HG03097 (cell line): ENCODE data around the gene CLCN6.
"Not testable (repeated sequence)": the region's sequence is repeated elsewhere in the genome, so short reads cannot be mapped to it uniquely, and the experiment has no call there.

Experiments
- ATAC-seq: cut with Tn5 transposase; IDR thresholded peaks from one replicate; pipeline ENCODE4 v1.9.1; 2021; ENCODE audit not compliant: unreplicated experiment, low FRiP score

CLCN6 gene

DNA sequence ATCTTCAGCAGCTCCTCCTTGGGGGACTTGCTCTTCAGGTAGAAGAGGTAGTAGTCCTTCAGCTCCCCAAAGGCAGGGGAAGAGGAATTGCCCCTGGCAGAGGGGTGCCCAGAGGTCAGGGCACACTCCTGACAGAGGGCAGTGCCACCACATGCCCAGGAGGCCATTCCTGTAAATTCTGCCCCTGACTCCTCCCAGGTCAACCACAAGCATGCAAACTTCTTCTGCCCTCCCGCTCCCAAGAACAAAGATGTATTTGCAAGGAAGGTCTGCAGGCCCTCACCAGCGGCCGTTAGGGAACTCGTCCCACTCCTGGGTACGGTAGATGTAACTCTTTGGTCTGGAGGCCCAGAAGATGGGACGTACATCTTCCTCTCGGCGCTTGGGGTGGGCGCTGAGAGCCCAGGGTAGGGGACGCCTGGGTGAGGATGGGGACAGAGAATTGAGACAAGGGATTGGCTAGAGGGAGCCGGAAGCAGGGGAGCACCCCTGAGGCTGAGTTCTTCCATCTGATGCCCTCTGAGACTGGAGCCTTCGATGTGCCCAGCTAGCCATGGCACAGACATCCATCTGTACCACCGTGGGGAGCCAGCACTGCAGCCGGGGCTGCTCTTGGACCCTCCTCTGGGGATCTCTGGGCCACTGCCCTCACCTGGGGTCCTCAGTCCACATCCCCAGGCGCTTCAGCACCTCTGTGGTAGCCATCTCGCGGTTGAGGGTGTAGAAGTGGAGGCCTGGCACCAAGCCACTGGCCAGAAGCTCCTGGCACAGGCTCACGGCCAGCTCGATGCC lies 11.3 kb upstream of the CLCN6 start:
- ATAC-seq, result no peak

DNA sequence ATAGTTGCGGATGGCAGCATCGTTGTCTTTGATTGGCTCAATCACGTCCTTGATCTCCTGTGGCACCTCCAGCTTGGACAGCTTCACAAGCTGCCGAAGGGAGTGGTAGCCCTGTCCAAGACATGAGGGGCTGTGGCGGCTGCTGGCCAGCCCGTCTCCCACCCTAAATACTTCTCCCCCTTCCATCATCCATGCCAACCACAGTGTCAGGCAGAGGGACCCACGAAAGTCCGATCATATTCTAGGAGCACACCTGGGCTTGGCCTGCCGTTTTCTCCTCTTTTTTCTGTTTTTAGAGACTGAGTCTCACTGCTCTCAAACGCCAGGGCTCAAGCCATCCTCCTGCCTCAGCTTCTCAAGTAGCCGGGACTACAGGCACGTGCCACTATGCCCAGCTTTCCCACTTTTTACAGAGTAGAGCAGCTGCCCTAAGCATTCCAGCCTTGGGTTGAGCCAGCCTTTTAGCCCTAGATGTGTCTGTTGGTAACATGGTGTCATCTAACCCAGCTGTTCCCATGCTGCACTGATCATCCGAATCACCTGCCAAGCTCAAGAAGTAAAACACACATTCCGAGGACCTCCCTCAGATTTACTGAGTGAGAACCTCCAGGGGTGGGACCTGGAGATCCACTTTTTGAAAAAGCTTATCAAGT lies 10.6 kb upstream of the CLCN6 start:
- ATAC-seq, result no peak

DNA sequence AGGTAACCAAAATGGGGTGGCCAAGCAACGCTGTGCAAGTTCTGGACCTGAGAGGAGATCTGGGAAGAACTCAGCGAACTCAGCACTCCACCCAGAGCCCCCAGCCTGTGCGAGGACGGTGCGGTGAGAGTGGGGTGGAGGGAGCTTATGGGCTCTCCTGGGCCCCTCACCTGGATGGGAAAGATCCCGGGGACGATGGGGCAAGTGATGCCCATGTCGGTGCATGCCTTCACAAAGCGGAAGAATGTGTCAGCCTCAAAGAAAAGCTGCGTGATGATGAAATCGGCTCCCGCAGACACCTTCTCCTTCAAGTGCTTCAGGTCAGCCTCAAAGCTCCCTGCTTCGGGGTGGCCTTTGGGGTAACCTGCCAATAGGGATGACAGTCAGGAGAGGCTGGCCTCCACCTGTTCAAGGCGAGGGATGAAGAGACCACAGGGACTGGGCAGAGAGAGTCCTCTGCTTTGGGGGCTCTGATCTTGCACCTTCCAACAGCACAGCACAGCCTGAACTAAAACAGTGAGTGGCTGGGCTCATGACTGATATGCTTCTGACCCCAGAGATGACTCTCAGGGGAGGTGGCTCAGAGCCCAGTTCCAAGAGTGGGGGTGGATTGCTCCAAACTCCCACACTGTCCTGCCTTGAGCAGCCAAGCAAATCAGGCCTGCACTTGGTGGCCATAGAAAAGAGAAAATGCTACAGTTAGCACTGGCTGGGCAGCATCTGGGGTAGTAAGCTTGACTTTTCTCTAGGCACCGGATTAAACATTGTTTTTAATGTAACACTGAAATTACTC lies 9.8 kb upstream of the CLCN6 start:
- no peak for ATAC-seq

- ATAC-seq, result no peak
Observed at GRCh38 chr1:11797525-11798216, 8.3 kb upstream of the CLCN6 start.

DNA sequence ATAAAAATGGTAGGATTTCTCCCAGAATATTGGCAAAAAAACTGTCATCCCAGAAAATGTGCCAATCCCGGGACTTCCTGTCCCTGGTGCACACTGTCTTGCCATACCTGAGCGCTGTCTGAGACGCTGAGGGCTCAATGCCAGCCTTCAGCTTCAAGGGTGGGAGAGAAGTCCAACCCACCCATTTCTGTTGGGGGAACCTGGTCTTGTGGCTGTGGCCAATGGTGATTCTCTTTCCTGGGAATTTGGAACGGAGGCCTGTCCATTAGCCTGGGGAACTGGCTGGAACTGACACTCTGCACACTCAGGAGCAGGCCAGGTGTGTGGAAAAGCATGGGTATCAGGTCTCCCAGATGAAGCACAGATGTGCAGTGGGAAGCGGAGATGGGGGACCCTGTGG lies 6.9 kb upstream of the CLCN6 start:
- ATAC-seq, result no peak

GRCh38 chr1:11799896-11800295 lies 6.1 kb upstream of the CLCN6 start:
- no peak for ATAC-seq

- no peak for ATAC-seq
Observed at GRCh38 chr1:11800391-11800755, 5.6 kb upstream of the CLCN6 start.

- ATAC-seq, result no peak
Observed at GRCh38 chr1:11800756-11801433, 5.1 kb upstream of the CLCN6 start.

GRCh38 chr1:11802616-11802972 lies 3.4 kb upstream of the CLCN6 start:
- ATAC-seq, result no peak

- ATAC-seq, result no peak
Observed at GRCh38 chr1:11802973-11803885, 2.8 kb upstream of the CLCN6 start.

DNA sequence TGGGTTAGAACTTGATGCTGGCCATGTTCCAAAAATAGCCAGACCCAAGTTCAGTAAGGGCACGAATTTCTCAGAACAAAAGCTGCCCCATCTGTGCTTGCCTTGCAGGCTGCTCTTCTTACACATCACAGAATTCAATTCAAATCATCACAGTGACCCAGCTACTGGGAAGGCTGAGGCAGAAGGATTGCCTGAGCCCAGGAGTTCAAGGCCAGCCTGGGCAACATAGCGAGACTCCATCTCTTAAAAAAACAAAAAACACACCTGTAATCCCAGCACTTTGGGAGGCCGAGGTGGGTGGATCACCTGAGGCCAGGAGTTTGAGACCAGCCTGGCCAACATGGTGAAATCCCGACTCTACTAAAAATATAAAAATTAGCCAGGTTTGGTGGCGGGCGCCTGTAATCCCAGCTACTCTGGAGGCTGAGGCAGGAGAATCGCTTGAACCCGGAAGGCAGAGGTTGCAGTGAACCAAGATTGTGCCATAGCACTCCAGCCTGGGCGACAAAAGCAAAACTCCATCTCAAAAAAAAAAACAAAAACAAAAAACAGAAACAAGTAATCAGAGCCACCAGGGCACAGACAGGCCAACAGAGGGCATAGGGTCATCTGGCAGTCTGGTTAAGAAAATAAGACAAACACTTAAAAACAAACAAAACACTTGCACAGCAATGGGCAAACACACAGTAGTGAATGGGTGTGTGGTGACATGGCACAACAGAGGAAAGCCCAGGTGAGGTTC lies 1.9 kb upstream of the CLCN6 start:
- ATAC-seq, result not testable (repeated sequence)

GRCh38 chr1:11804666-11805421 lies 1.1 kb upstream of the CLCN6 start:
- no peak for ATAC-seq

- peak; percentile 27 for ATAC-seq
Observed at GRCh38 chr1:11806307-11806936, 431 bp downstream of the CLCN6 start.

DNA sequence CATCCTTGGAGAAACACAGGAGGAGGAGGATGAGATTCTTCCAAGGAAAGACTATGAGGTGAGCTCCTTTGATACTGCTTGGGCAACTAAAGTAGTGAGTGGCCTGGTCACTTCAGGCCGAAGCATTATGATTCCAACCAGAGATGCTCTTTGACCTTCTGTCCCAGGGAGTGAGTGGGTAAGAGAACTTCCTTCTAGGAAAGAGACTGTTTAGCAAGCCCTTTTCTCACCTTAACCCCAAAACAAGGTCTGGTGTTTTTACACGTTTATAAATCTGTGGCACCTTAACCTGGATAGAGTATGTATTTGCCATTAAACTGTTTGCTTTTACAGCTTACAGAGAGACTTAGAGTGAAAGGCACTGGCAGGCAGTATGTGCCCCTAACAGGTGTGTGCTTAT lies 1.1 kb downstream of the CLCN6 start:
- ATAC-seq, result no peak

GRCh38 chr1:11813021-11813420 lies 7.0 kb downstream of the CLCN6 start:
- ATAC-seq, result no peak

DNA sequence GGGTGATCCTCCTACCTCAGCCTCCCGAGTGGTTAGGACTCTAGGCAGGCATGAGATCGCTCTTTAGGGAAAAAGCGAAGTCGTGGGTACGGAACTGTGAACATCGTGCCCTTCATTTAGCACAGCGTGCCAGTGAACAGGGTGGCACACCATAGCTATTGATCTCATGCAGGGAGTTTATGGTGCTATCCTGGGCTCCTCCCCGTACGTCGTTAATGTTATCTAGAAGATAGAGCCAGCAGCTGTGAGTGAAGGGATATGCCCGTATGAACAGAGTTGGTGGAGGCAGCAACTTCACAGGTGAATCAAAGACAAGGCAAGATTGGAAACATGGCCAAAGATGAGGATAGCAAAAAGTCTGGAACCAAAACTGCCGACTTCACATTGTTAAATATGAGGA lies 11.2 kb downstream of the CLCN6 start:
- ATAC-seq, result no peak

DNA sequence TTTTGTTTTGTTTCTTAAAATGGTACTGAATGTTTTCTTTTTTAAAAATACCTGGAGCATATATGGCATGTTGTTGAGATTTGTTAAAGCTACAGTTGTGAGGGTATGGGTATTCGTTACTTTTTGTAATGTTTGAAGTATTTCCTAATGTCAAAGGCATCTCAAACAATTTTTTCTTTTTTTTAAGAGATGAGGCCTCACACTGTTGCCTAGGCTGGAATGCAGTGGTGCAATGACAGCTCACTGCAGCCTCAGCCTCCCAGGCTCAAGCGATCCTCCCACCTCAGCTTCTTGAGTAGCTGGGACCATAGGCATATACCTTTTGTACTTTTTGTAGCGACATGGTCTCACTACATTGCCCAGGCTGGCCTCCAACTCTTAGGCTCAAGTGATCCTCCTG lies 16.1 kb downstream of the CLCN6 start:
- no peak for ATAC-seq
